AG09319 (cell line): ENCODE results near the gene METTL26.

Source experiments
- DNase-seq: peaks from one replicate; pipeline ENCODE4 v3.0.0-alpha.2; 2010; ENCODE audit warnings: low read depth; ENCODE audit errors: extremely low read depth
- TF ChIP-seq, protein P1 (sequence below): IDR thresholded peaks from 2 replicates; pipeline ENCODE4 v1.5.1; 2011; ENCODE audit warnings: low read depth, mild to moderate bottlenecking, inconsistent platforms, low read length, moderate library complexity

The METTL26 gene

DNA sequence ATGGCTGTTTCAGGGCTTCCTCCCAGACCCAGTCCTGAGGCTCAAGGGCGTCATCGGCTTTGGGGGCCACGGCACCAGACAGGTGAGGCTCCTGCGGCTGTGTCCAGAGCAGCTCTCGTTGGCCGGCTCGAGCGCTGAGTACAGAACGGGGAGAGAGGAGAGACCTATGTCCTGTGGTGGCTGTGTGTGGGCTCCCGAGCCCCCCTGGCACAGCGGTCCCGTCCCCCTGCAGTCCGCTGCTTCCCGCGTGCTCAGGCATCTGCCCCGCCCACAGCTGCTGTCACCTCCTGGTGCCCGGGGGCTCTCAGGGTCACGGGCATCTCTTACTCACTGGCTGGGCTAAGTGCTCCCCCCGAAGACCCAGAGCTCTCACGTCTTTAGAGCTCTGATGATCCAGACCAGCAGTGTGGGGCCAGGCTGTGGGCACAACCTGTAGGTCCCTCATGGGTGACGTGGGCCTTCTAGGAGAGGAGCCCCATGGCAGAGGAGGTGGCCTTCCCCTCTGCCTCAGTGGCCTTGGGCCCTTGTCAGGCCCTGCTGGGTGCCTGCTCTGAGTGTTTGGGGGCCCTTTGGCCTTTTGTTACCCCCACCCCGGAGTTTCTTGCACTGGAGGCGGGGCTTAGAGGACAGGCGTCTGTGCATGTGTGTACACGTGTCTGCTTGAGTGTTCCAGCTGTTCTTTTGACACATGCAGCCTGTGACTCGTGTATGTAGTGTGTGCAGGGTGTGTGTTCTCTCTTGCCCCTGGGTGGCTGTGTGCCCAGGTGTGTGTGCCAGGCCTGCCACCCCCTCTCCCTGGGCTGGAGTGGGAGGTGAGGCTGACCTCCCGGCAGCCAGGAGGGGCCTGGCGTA lies 16.6 kb upstream of the METTL26 start:
- TF ChIP-seq, protein P1, sequence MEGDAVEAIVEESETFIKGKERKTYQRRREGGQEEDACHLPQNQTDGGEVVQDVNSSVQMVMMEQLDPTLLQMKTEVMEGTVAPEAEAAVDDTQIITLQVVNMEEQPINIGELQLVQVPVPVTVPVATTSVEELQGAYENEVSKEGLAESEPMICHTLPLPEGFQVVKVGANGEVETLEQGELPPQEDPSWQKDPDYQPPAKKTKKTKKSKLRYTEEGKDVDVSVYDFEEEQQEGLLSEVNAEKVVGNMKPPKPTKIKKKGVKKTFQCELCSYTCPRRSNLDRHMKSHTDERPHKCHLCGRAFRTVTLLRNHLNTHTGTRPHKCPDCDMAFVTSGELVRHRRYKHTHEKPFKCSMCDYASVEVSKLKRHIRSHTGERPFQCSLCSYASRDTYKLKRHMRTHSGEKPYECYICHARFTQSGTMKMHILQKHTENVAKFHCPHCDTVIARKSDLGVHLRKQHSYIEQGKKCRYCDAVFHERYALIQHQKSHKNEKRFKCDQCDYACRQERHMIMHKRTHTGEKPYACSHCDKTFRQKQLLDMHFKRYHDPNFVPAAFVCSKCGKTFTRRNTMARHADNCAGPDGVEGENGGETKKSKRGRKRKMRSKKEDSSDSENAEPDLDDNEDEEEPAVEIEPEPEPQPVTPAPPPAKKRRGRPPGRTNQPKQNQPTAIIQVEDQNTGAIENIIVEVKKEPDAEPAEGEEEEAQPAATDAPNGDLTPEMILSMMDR = no peak
- no peak for DNase-seq

DNA sequence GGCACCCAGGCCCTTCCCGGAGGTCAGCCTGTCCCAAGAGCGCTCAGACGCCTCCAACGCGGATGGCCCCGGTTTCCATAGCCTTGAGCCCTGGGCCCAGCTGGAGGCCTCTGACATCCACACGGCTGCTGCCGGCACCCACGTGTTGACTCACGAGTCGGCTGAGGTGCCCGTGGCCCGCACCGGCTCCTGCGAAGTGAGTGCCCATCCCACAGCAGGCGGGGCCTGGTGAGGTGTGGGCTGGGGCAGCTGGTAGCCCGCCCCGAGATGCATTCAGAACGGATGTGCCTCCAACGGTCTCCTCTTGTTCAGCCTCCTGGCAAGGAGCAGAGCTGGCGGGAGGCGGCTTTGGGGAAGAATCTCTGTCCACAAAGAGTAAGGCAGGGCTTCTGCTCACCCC lies 15.7 kb upstream of the METTL26 start:
- no peak for DNase-seq
- TF ChIP-seq, protein P1 = no peak

DNA sequence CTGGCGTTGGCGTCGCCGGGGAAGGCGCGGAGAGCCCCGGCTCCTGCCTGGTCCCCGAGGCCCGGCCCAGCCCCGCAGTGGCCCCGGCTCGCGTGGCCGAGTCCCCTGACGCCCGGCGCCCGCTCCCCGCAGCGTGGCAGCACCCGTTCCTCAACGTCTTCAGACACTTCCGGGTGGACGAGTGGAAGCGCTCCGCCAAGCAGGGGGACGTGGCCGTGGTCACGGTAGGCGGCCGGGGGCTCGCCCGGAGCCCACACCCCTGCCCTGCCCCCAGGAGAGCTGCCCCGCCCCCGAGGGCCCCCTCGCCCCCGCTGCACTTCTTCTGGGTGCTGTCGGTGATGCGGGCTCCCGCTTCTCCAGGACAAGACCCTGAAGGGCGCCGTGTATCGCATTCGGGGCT lies 13.5 kb upstream of the METTL26 start:
- TF ChIP-seq, protein P1 = no peak
- DNase-seq = no peak

DNA sequence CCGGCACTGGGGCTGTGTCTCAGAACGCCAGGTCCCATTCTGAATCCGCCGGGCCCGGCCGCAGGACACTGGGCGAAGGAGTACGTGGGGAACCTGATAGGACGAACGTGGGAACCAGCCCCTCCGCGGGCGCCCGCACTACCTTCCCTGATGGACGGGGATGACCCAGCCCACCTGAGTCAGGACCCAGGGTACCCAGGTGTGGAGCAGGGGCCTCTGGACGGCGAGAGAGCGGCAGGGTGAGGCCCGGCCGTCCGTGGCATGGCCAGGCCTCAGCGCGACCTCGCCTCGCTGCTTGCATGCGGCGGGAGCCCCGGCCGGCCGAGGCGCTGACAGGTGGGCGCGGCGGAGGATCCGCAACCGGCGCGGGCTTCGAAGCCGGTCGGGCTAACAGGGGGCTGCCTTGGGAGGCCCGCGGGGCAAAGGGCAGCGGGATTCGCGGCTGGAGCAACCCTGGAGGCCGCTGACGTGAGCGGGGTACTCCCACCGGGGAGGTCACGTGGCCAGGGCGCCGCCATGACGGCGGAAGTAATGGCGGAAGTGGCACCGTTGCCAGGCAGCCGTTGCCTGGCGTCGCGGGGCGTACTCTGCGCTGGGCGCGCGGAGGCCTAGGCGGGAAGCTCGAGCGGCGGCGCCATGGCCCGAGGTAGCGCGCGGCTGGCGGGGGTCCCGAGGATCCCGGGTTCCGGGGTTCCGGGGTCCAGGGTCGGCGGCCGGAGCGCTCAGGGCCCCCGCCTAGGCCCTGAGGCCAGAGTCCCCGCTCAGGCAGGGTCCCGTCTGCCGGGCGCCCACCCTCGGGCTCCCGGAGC lies 12.9 kb upstream of the METTL26 start, which contains the start of gene WDR90:
Gene WDR90 (plus strand): TSS at position 585 of the 809 bp plus-strand sequence. CDS start 52 bp downstream, at position 637.
- TF ChIP-seq, protein P1 = no peak
- DNase-seq = peak; percentile 70

DNA sequence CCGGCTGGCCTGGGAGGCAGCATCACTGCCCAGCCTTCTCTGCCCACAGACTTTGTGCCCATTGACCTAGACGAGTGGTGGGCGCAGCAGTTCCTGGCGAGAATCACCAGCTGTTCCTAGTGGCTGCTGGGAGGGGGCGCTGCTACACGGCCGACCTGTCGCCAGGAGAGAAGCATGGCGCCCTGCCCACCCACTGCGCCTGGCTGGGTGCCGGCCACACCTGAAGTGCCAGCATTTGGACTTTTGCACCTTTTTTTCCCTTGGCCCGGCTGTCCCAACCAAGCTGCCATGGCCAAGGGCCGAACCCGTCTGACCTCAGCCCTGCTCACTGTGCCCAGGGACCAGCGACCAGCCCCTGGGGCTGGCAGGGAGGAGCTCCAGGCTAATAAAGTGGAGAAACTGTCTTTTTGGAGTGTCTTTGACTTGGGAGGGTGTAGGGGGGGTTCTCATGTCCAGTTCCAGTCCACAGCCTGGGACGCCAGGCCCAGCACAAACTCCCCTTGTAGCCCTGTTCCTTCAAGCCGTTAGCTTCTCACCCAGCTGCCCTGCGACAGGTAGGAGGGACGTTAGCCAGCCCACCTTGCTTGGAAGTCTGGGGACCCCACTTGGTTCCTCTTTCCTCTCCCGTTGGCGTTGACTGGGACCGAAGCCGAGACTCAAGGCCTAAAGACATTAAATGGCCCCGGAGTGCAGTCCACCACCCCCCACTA lies 12.1 kb upstream of the METTL26 start:
- TF ChIP-seq, protein P1 = peak; percentile 43
- no peak for DNase-seq

DNA sequence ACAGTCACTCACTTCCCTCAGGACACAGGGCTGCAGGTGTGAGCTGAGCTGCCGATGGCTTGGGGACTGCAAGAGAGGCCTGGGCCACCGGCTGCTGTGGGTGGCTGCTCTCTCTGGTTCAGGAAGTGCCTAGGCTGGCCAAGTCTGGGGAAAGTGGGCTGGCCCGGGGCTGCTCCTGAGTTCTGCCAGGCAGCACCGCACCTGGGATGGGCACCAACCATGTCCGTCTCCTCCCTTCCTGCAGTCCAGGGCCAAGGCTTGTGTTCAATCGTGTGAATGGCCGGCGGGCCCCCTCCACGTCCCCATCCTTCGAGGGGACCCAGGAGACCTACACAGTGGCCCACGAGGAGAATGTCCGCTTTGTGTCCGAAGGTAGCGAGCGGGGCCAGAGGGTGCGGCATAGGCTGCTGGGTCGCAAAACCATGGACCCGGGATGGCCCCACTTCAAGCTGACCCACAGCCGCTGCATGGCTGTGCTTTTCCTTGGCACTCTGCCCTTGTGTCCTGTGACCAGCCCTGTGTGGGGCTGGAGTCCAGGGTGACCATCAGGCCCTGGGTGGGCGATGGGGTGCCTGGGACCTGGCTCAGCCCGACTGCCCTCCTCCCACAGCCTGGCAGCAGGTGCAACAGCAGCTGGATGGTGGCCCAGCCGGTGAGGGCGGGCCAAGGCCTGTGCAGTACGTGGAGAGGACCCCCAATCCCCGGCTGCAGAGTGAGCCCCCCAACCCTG lies 11.2 kb upstream of the METTL26 start:
- TF ChIP-seq, protein P1 = no peak
- no peak for DNase-seq
